Lower lobe of right lung (tissue), 2 donors: Measurements from ENCODE around the gene SLC25A17. TPM values are rescaled to one million over a fixed set of nuclear protein-coding genes. Genes with fewer than 3 reads are reported as not detected.

ENCODE experiments used
- ATAC-seq, 2 donors: fragments of 200-7000 bp; cut with Tn5 transposase; one replicate each; pipeline ENCODE4 v1.9.1; 2020 to 2022; ENCODE audit warnings: mild to moderate bottlenecking in 2 of 2, moderate library complexity in 2 of 2
- DNase-seq: peaks from one replicate; pipeline ENCODE4 v3.0.0-alpha.2; 2020
- H3K27ac ChIP-seq: fragments of 200-600 bp; one replicate; pipeline ENCODE4 v1.8.0; 2022
- H3K27me3 ChIP-seq: fragments of 200-600 bp; one replicate; pipeline ENCODE4 v1.8.0; 2022; ENCODE audit warnings: low read depth
- H3K36me3 ChIP-seq: fragments of 200-600 bp; one replicate; pipeline ENCODE4 v1.8.0; 2022; ENCODE audit warnings: mild to moderate bottlenecking
- H3K4me1 ChIP-seq: fragments of 200-600 bp; one replicate; pipeline ENCODE4 v1.8.0; 2022
- H3K4me3 ChIP-seq: fragments of 200-600 bp; one replicate; pipeline ENCODE4 v1.8.0; 2022; ENCODE audit warnings: mild to moderate bottlenecking
- H3K9me3 ChIP-seq: fragments of 200-600 bp; one replicate; pipeline ENCODE4 v1.8.0; 2022
- CTCF ChIP-seq: fragments of 200-600 bp; IDR thresholded peaks from one replicate; pipeline ENCODE4 v1.8.0; 2022; ENCODE audit warnings: antibody characterized with exemption, mild to moderate bottlenecking
- intact Hi-C: fragments of 100-400 bp; cut with DNase I; formaldehyde crosslinking; loops from one replicate; pipeline ENCODE4 v1.11.0; 2022
- total RNA-seq: library from RNA; stranded (reverse); fragmentation: NEBNext Ultra II Directional; extraction: Animal tissue kit (Norgen Biotek cat#: 25700); gene quantifications from one replicate; pipeline ENCODE4 v1.2.1, GENCODE V29; 2021
- donor health status: DM: no; HTN: yes; CAD: no; lungs with severe emphysema.

The SLC25A17 gene
- total RNA-seq, 1 donor from 2014 or later: 11.9 TPM

GRCh38 chr22:40748388-40749355, 70.5 kb downstream of the SLC25A17 start:
- ATAC-seq (peak in 1 of 2 donors; percentile 35), DNase-seq (no peak)
- Histone ChIP-seq H3K27ac (no peak overlapping the region), H3K4me3 (no peak overlapping the region), H3K4me1 (no peaks in the 10 kb centered on the region), H3K36me3 (no peaks in the 10 kb centered on the region), H3K9me3 (no peaks in the 10 kb centered on the region), H3K27me3 (no peaks in the 10 kb centered on the region)
- intact Hi-C loops: no loop called here
- no peak for TF ChIP-seq CTCF

- Histone ChIP-seq H3K9me3 (no peaks in the 10 kb centered on the region), H3K27ac (no peak overlapping the region), H3K27me3 (no peaks in the 10 kb centered on the region), H3K4me1 (no peaks in the 10 kb centered on the region), H3K4me3 (no peak overlapping the region), H3K36me3 (no peaks in the 10 kb centered on the region)
- ATAC-seq: no peak
- no peak for TF ChIP-seq CTCF
- intact Hi-C loops: no loop called here
- no peak for DNase-seq
These were observed 71.8 kb downstream of the SLC25A17 start for GRCh38 chr22:40747361-40747760.

- no peak for TF ChIP-seq CTCF
- intact Hi-C loops: no loop called here
- Histone ChIP-seq H3K4me3 (no peak overlapping the region), H3K9me3 (no peaks in the 10 kb centered on the region), H3K27ac (no peak overlapping the region), H3K36me3 (no peaks in the 10 kb centered on the region), H3K27me3 (no peaks in the 10 kb centered on the region), H3K4me1 (no peaks in the 10 kb centered on the region)
- DNase-seq (no peak), ATAC-seq (no peak)
These were observed 72.5 kb downstream of the SLC25A17 start for GRCh38 chr22:40746428-40747220.

- Histone ChIP-seq H3K27ac (no peak overlapping the region), H3K4me3 (no peak overlapping the region), H3K27me3 (no peaks in the 10 kb centered on the region), H3K9me3 (no peaks in the 10 kb centered on the region), H3K36me3 (no peaks in the 10 kb centered on the region), H3K4me1 (no peaks in the 10 kb centered on the region)
- TF ChIP-seq CTCF: no peak
- ATAC-seq: no peak
- intact Hi-C loops: no loop called here
- DNase-seq: no peak
These were observed 75.4 kb downstream of the SLC25A17 start for GRCh38 chr22:40743768-40744167.

GRCh38 chr22:40741116-40741515, 78.0 kb downstream of the SLC25A17 start:
- Histone ChIP-seq H3K4me1 (no peaks in the 10 kb centered on the region), H3K4me3 (no peak overlapping the region), H3K27me3 (no peaks in the 10 kb centered on the region), H3K36me3 (no peaks in the 10 kb centered on the region), H3K27ac (no peak overlapping the region), H3K9me3 (no peaks in the 10 kb centered on the region)
- no peak for TF ChIP-seq CTCF
- intact Hi-C loops: no loop called here
- ATAC-seq (no peak), DNase-seq (no peak)
